Stomach (tissue), 9 donors: ENCODE data around the gene SLC24A3. TPM values are rescaled to one million over a fixed set of nuclear protein-coding genes. Genes with fewer than 3 reads are reported as not detected.

Source experiments
- DNase-seq, 2 donors: peaks; one replicate each; pipeline versions ENCODE4 v3.0.0 to v3.0.0-alpha.2; 2013 to 2019
- H3K27ac ChIP-seq, 5 donors: fragments of 200-600 bp in 4 of 5; sonication (generic) in 4 of 5; one replicate each; pipeline ENCODE4 v1.5.1; 2013 to 2019; ENCODE audit warnings: mild to moderate bottlenecking in 1 of 5, moderate library complexity in 1 of 5
- H3K27me3 ChIP-seq, 3 donors: fragments of 200-600 bp; sonication (generic); one replicate each; pipeline ENCODE4 v1.5.1; 2017 to 2019; ENCODE audit warnings: mixed run types in 1 of 3
- H3K36me3 ChIP-seq, 4 donors: fragments of 200-600 bp; sonication (generic); 1 replicate in 3 of 4; 2 replicates in 1 of 4; pipeline ENCODE4 v1.5.1; 2016 to 2019
- H3K4me1 ChIP-seq, 4 donors: fragments of 200-600 bp; sonication (generic); one replicate each; pipeline ENCODE4 v1.5.1; 2016 to 2019
- H3K4me3 ChIP-seq, 4 donors: fragments of 200-600 bp; sonication (generic) in 3 of 4; one replicate each; pipeline ENCODE4 v1.5.1; 2016 to 2019; ENCODE audit warnings: mild to moderate bottlenecking in 1 of 4
- H3K9me3 ChIP-seq, 4 donors: fragments of 200-600 bp; sonication (generic); one replicate each; pipeline ENCODE4 v1.5.1; 2016 to 2019
- CTCF ChIP-seq, 7 experiments: fragments of 450-650 bp in 4 of 7; fragments of 200-600 bp in 3 of 7; sonication (generic) in 3 of 7; IDR thresholded peaks; one replicate each; pipeline ENCODE4 v1.5.1; 2016 to 2019; ENCODE audit warnings: antibody characterized with exemption in 7 of 7, control low read depth in 2 of 7, mild to moderate bottlenecking in 1 of 7
- EP300 ChIP-seq: sonication (generic); formaldehyde crosslinking; IDR thresholded peaks from one replicate; pipeline ENCODE4 v1.6.1; 2017; ENCODE audit warnings: antibody characterized with exemption
- POLR2A ChIP-seq, 4 donors: fragments of 450-650 bp; IDR thresholded peaks; one replicate each; pipeline ENCODE4 v1.6.1; 2016; ENCODE audit warnings: antibody characterized with exemption in 4 of 4, control low read depth in 2 of 4, mild to moderate bottlenecking in 1 of 4, moderate library complexity in 1 of 4
- POLR2AphosphoS5 ChIP-seq, 3 donors: sonication (generic); formaldehyde crosslinking; IDR thresholded peaks; one replicate each; pipeline ENCODE4 v1.6.1; 2016; ENCODE audit warnings: antibody characterized with exemption in 3 of 3
- whole genome bisulfite sequencing, 5 donors: extraction: QIAGEN DNeasy Blood & Tissue Kit in 3 of 5; methylation state at CpG; one replicate each; pipeline versions ENCODE4 v1.1.5 to v1.1.7; 2013 to 2018; 5-methylcytosine and 5-hydroxymethylcytosine counted together
- intact Hi-C: fragments of 100-400 bp; cut with DNase I; formaldehyde crosslinking; loops from one replicate; pipeline ENCODE4 v1.15.1; 2023; ENCODE audit warnings: low total_unique reads
- polyA plus RNA-seq, 3 donors: library from polyadenylated mRNA; stranded (reverse); fragments of 200-250 nt; gene quantifications; one replicate each; pipeline ENCODE4 v1.2.3, GENCODE V29; 2013
- total RNA-seq, 5 donors: library from RNA; depleted of rRNA; stranded (reverse); fragments of >200 nt; gene quantifications; one replicate each; pipeline versions ENCODE4 v1.1.0 to v1.2.3, GENCODE V29; 2014 to 2016
- donor health status: healthy with polysubstance abuse.
- donor health status: Bipolar disorder and iron deficiency.
- donor health status: healthy.

Gene SLC24A3
- total and polyA plus RNA-seq, 8 donors, result 1.8 to 9.0 (median 4.5) TPM

GRCh38 chr20:19368351-19368750, 155.9 kb downstream of the SLC24A3 start:
- intact Hi-C loops, result no loop called here
- Histone ChIP-seq H3K9me3 (no peaks in the 10 kb centered on the region), H3K4me3 (no peak overlapping the region), H3K36me3 (no peaks in the 10 kb centered on the region), H3K27ac (no peak overlapping the region), H3K4me1 (no peaks in the 10 kb centered on the region), H3K27me3 (no peaks in the 10 kb centered on the region)
- DNase-seq, result no peak
- 45 to 81% (median 74%) methylated on average over 3 of the region's 3 CpGs for WGBS, 5 donors
- TF ChIP-seq POLR2AphosphoS5 (IDR thresholded peaks at IDR 0.05) (no peak), EP300 (no peak), CTCF (IDR thresholded peaks at IDR 0.05) (no peak), POLR2A (IDR thresholded peaks at IDR 0.05) (no peak)

- H3K36me3 ChIP-seq, result no peaks in the 10 kb centered on the region
- no peaks in the 10 kb centered on the region for H3K9me3 ChIP-seq
- H3K27me3 ChIP-seq, result no peaks in the 10 kb centered on the region
- no peak overlapping the region for H3K4me3 ChIP-seq
- no peak for TF ChIP-seq EP300
- TF ChIP-seq POLR2AphosphoS5 (IDR thresholded peaks at IDR 0.05), result no peak
- TF ChIP-seq CTCF (IDR thresholded peaks at IDR 0.05), result no peak
- TF ChIP-seq POLR2A (IDR thresholded peaks at IDR 0.05), result no peak
- H3K4me1 ChIP-seq, result no peaks in the 10 kb centered on the region
- intact Hi-C loops, result no loop called here
- H3K27ac ChIP-seq, result no peak overlapping the region
- WGBS, 5 donors, result 70 to 82% (median 80%) methylated on average over 6 of the region's 6 CpGs
- peak in 1 of 2 donors; percentile 28 for DNase-seq
Observed at GRCh38 chr20:19370076-19371075, 157.9 kb downstream of the SLC24A3 start.

DNA sequence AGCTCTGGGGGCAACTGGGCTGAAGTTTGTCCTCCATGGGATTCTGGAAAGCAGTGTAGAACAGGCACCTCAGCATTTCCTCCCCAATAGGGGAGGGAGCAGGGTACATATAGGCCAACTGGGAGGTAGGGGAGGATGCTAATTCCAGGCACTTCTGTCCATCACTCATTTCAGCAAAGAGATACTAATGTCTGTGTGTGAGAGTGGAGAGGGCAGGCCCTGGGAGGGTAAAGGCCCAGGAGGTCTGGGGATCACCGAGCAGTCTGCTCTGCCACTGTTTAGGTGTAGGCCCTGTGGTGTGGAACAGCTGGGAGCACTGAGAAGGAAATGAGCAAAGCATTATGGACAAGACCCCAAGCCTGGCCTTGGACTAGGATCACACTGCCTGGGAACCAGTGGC, 158.7 kb downstream of the SLC24A3 start:
- no peaks in the 10 kb centered on the region for H3K27me3 ChIP-seq
- no peak overlapping the region for H3K4me3 ChIP-seq
- WGBS, 5 donors, result 63 to 100% (median 89%) methylated on average over 1 of the region's 1 CpG
- H3K4me1 ChIP-seq, result no peaks in the 10 kb centered on the region
- H3K27ac ChIP-seq, result no peak overlapping the region
- TF ChIP-seq POLR2AphosphoS5 (IDR thresholded peaks at IDR 0.05), result no peak
- TF ChIP-seq EP300, result no peak
- TF ChIP-seq CTCF (IDR thresholded peaks at IDR 0.05), result no peak
- TF ChIP-seq POLR2A (IDR thresholded peaks at IDR 0.05), result no peak
- intact Hi-C loops, result no loop called here
- no peak for DNase-seq
- no peaks in the 10 kb centered on the region for H3K36me3 ChIP-seq
- no peaks in the 10 kb centered on the region for H3K9me3 ChIP-seq

DNA sequence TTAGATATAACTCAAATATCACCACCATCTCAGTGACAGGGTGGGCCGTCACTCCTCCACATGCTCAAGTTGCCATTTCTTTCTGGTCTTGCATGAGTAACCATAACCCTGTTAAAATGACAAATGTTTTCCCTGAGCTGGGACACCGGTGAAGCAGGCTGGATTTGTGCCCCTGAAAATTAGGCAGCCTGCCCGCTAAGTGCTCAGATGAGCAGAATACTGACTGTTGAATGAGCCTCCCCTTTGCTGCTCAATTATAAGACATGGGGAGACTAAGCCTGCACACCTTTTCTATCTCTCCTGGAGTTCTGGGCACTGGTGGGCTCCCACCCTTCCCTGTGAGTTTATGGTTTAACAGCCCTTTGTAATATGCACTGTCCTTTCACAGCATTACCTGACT, 161.8 kb downstream of the SLC24A3 start:
- no peak overlapping the region for H3K4me3 ChIP-seq
- intact Hi-C loops, result no loop called here
- no peaks in the 10 kb centered on the region for H3K36me3 ChIP-seq
- H3K27me3 ChIP-seq, result no peaks in the 10 kb centered on the region
- H3K27ac ChIP-seq, result no peak overlapping the region
- peaks cover 0 to 24% (median 0%) of the 10 kb centered on the region in 4 donors for H3K4me1 ChIP-seq
- no peaks in the 10 kb centered on the region for H3K9me3 ChIP-seq
- 72 to 92% (median 89%) methylated on average over 3 of the region's 3 CpGs for WGBS, 5 donors
- DNase-seq, result no peak
- TF ChIP-seq POLR2AphosphoS5 (IDR thresholded peaks at IDR 0.05) (no peak), CTCF (IDR thresholded peaks at IDR 0.05) (no peak), EP300 (no peak), POLR2A (IDR thresholded peaks at IDR 0.05) (no peak)
